HepG2 (cell line): Measurements from ENCODE around the gene FIZ1. TPM values are rescaled to one million over a fixed set of nuclear protein-coding genes. Genes with fewer than 3 reads are reported as not detected.

Experiments used
- AKNA ChIP-seq: sonication (generic); formaldehyde crosslinking; IDR thresholded peaks from 2 replicates; pipeline ENCODE4 v1.4.0; 2020; ENCODE audit warnings: missing genetic modification reagents, borderline replicate concordance
- ATF4 ChIP-seq, 2 experiments: fragments of 450-650 bp in 1 of 2; sonication (generic) in 1 of 2; formaldehyde crosslinking; IDR thresholded peaks; 2 replicates each; pipeline versions ENCODE4 v1.5.0 to v1.8.0; 2020 to 2022; ENCODE audit warnings: mild to moderate bottlenecking in 1 of 2, missing genetic modification reagents in 1 of 2
- BCLAF1 ChIP-seq: fragments of 450-650 bp; IDR thresholded peaks from 2 replicates; pipeline ENCODE4 v1.6.1; 2017; ENCODE audit warnings: mild to moderate bottlenecking
- GABPA ChIP-seq, 2 experiments: IDR thresholded peaks; 2 replicates each; pipeline ENCODE4 v1.6.1; 2011 to 2016; ENCODE audit warnings: low read depth in 2 of 2, low read length in 1 of 2, missing biosample characterization in 1 of 2, missing genetic modification characterization in 1 of 2
- THAP8 ChIP-seq: sonication (generic); formaldehyde crosslinking; IDR thresholded peaks from 2 replicates; pipeline ENCODE4 v1.5.1; 2020; ENCODE audit warnings: missing genetic modification reagents, mild to moderate bottlenecking, borderline replicate concordance
- ZBTB40 ChIP-seq, 2 experiments: fragments of 450-650 bp in 1 of 2; sonication (generic) in 1 of 2; formaldehyde crosslinking in 1 of 2; IDR thresholded peaks; 2 replicates each; pipeline versions ENCODE4 v1.6.1 to v1.8.0; 2016 to 2022; ENCODE audit warnings: antibody characterized with exemption in 1 of 2, mild to moderate bottlenecking in 1 of 2, missing genetic modification reagents in 1 of 2
- ZNF264 ChIP-seq: sonication (generic); formaldehyde crosslinking; IDR thresholded peaks from 2 replicates; pipeline ENCODE4 v1.4.0; 2020; ENCODE audit warnings: missing genetic modification reagents
- ZNF296 ChIP-seq: sonication (generic); formaldehyde crosslinking; conservative IDR thresholded peaks from 2 replicates; pipeline ENCODE4 v1.5.0; 2020; ENCODE audit warnings: mild to moderate bottlenecking, missing genetic modification reagents
- polyA plus RNA-seq, 8 experiments: library from polyadenylated mRNA; depleted of rRNA in 3 of 8; stranded (reverse) in 7 of 8; unstranded in 1 of 8; fragments of >200 nt; fragmentation: Illumina TruSeq in 4 of 8; extraction: Trizol in 4 of 8; gene quantifications; 2 replicates each; pipeline versions ENCODE4 v1.2.1 to v1.2.3, GENCODE V29; 2011 to 2016; ENCODE audit warnings: low read depth in 4 of 8, missing spikeins in 1 of 8, mixed read lengths in 1 of 8; ENCODE audit not compliant: insufficient read depth in 1 of 8
- total RNA-seq, 5 experiments: library from RNA; depleted of rRNA; stranded (reverse); fragments of >200 nt; fragmentation: Illumina TruSeq; extraction: Trizol; gene quantifications; 2 replicates each; pipeline ENCODE4 v1.2.3, GENCODE V29; 2016; ENCODE audit warnings: low read depth in 1 of 5

The FIZ1 gene
- total and polyA plus RNA-seq, 2 of the 13 experiments (the other 11 are each of a cell fraction or from before 2014, with no cell fraction given): 3.6 to 5.9 TPM

- TF ChIP-seq BCLAF1: no peak
- TF ChIP-seq ATF4 (CRISPR knock-in tag; IDR thresholded peaks at IDR 0.05): no peak
- no peak for TF ChIP-seq GABPA (IDR thresholded peaks at IDR 0.05; ENCODE audit: low read depth, low read length)
- 0 out of 2 replicates have a peak, but pooled peaks have one; percentile 35 for TF ChIP-seq GABPA (CRISPR knock-in tag; IDR thresholded peaks at IDR 0.05; ENCODE audit: low read depth)
- TF ChIP-seq ZBTB40 (IDR thresholded peaks at IDR 0.05): no peak
- TF ChIP-seq ZBTB40 (CRISPR knock-in tag; IDR thresholded peaks at IDR 0.05): no peak
- TF ChIP-seq THAP8 (CRISPR knock-in tag): no peak
- no peak for TF ChIP-seq ZNF296 (CRISPR knock-in tag)
- TF ChIP-seq AKNA (CRISPR knock-in tag): no peak
- no peak for TF ChIP-seq ZNF264 (CRISPR knock-in tag)
Observed at GRCh38 chr19:55586976-55587668, 12.2 kb downstream of the FIZ1 start (continued).
